ENCODE data around the gene SLX4IP. TPM values are rescaled to one million over a fixed set of nuclear protein-coding genes. Genes with fewer than 3 reads are reported as not detected.

The SLX4IP gene
- total RNA-seq, 2 donors from 2014 or later: 4.7 to 5.8 TPM

DNA sequence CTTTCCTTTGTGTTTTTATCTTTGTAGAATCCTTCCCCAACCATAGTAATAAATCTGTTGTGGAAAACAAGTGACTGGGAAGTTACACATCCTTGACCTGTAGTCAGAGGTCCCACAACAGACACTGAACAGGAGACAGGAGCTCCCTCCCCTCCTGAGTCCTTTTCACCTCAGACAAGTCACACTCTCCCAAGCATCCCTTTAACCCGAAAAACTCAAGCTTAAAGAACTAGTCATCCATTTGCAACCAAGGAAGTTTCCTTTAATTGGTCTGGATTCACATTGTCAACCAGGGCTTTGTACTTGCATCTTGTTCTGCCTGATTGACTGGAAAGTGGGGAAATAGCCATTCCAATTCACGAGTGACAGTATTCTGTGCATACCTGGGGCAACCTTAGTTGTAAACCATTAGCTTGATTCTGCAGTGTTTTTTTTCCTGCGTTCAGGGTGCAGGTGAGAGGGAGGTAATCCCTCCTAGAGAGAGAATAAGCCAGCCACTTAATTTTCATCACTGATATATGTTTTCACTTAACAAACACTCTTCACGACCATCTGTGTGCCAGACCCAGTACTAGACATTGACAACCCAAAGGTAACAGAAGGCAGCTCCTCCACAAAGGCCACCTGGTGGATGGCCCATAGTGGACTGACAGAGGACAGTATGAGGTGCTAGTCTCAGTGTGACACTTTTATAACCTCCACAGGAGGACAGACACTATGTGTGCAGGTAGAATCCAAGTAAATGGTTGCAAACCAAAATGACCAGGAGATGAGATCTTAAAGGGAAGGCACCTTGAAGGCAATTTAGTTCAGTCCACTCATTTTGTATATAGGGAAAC lies 112.4 kb downstream of the SLX4IP start:
- peaks cover 14 to 34% of the 10 kb centered on the region in 2 donors for H3K4me1 ChIP-seq (ENCODE audit: control insufficient read depth in 1 of 2, low read depth in 2 of 2)
- TF ChIP-seq, protein P1, sequence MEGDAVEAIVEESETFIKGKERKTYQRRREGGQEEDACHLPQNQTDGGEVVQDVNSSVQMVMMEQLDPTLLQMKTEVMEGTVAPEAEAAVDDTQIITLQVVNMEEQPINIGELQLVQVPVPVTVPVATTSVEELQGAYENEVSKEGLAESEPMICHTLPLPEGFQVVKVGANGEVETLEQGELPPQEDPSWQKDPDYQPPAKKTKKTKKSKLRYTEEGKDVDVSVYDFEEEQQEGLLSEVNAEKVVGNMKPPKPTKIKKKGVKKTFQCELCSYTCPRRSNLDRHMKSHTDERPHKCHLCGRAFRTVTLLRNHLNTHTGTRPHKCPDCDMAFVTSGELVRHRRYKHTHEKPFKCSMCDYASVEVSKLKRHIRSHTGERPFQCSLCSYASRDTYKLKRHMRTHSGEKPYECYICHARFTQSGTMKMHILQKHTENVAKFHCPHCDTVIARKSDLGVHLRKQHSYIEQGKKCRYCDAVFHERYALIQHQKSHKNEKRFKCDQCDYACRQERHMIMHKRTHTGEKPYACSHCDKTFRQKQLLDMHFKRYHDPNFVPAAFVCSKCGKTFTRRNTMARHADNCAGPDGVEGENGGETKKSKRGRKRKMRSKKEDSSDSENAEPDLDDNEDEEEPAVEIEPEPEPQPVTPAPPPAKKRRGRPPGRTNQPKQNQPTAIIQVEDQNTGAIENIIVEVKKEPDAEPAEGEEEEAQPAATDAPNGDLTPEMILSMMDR (IDR thresholded peaks at IDR 0.05): no peak
- no peaks in the 10 kb centered on the region for H3K9me3 ChIP-seq
- ATAC-seq (ENCODE audit: insufficient number of reproducible peaks, low FRiP score, low read depth) (no peak), DNase-seq (ENCODE audit: low spot score) (no peak)
- H3K4me3 ChIP-seq: no peak overlapping the region
- no peaks in the 10 kb centered on the region for H3K27me3 ChIP-seq (replicated peaks; ENCODE audit: insufficient read depth)
- H3K27ac ChIP-seq: no peak overlapping the region
- H3K36me3 ChIP-seq: no peaks in the 10 kb centered on the region

DNA sequence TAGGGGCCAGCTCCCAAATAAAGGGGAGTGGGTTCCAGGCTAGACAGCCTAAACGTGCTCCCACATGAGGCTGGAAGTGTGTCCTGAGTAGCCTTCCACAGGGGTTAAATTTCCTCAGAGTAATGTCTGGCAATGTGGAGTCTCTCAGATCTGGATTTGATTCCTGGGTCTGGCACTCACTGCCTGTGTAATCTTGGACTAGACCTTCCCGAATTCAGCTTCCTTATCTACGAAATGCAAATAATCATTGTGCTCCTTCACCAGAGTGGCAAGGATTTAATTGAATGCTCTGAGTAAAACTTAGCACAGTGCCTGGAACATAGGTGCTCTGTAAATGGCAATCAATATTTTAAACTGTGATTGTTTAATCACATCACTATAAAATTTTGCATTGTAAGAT lies 114.4 kb downstream of the SLX4IP start:
- no peak overlapping the region for H3K27ac ChIP-seq
- no peak for ATAC-seq (ENCODE audit: insufficient number of reproducible peaks, low FRiP score, low read depth)
- H3K36me3 ChIP-seq: no peaks in the 10 kb centered on the region
- DNase-seq (ENCODE audit: low spot score): no peak
- peaks cover 14 to 52% of the 10 kb centered on the region in 2 donors for H3K4me1 ChIP-seq (ENCODE audit: control insufficient read depth in 1 of 2, low read depth in 2 of 2)
- no peak overlapping the region for H3K4me3 ChIP-seq
- no peaks in the 10 kb centered on the region for H3K27me3 ChIP-seq (replicated peaks; ENCODE audit: insufficient read depth)
- TF ChIP-seq, protein P1 (IDR thresholded peaks at IDR 0.05): no peak
- H3K9me3 ChIP-seq: no peaks in the 10 kb centered on the region

DNA sequence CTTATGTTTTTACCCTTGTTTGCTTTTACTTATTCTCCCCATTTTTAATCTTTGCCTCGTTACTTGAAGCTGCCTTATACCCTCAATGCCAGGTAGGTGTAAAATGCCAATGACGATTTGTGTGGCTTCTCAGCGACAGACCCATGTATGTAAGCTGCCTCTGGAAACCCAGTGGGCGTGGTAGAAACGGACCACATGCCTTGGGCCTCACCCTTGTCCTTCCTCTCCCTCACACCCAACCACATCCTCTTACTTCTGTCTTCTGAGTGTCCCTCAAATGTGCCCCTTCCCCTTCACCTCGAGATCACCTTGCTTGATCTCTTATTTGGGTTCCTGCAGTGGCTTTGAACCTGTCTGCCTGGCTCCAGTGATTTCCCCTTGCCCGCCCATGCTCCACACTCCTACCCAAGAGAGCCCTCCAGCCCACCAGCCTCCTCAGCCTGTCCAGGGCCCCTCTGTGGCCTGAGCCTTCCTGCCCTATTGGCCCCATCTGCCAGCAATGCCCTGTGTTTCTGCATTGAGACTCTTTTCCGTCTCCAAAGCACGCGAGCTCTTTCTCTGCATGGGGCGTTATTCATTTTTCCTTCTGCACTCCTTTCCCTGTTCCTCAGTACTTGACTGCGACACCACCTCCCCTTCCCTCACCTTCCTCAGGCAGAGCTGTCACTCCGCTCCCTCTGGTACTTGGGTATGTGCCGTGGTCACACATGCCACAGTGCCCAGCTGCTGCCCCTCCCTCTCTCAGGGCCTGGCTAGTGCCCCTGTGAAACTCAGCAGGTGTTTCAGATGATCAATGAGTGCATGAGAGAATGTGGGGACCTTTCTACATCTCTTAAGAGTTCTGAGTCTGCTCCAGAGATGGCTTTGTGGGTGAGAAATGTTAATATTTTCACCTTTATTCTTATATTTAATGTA lies 115.4 kb downstream of the SLX4IP start:
- H3K9me3 ChIP-seq: no peaks in the 10 kb centered on the region
- TF ChIP-seq, protein P1 (IDR thresholded peaks at IDR 0.05): no peak
- H3K4me1 ChIP-seq (ENCODE audit: control insufficient read depth in 1 of 2, low read depth in 2 of 2): peaks cover 14 to 60% of the 10 kb centered on the region in 2 donors
- H3K4me3 ChIP-seq: no peak overlapping the region
- ATAC-seq (ENCODE audit: insufficient number of reproducible peaks, low FRiP score, low read depth): no peak
- DNase-seq (ENCODE audit: low spot score): no peak
- H3K27ac ChIP-seq: peak overlapping the region; percentile 8 to 10
- no peaks in the 10 kb centered on the region for H3K36me3 ChIP-seq
- H3K27me3 ChIP-seq (replicated peaks; ENCODE audit: insufficient read depth): no peaks in the 10 kb centered on the region

DNA sequence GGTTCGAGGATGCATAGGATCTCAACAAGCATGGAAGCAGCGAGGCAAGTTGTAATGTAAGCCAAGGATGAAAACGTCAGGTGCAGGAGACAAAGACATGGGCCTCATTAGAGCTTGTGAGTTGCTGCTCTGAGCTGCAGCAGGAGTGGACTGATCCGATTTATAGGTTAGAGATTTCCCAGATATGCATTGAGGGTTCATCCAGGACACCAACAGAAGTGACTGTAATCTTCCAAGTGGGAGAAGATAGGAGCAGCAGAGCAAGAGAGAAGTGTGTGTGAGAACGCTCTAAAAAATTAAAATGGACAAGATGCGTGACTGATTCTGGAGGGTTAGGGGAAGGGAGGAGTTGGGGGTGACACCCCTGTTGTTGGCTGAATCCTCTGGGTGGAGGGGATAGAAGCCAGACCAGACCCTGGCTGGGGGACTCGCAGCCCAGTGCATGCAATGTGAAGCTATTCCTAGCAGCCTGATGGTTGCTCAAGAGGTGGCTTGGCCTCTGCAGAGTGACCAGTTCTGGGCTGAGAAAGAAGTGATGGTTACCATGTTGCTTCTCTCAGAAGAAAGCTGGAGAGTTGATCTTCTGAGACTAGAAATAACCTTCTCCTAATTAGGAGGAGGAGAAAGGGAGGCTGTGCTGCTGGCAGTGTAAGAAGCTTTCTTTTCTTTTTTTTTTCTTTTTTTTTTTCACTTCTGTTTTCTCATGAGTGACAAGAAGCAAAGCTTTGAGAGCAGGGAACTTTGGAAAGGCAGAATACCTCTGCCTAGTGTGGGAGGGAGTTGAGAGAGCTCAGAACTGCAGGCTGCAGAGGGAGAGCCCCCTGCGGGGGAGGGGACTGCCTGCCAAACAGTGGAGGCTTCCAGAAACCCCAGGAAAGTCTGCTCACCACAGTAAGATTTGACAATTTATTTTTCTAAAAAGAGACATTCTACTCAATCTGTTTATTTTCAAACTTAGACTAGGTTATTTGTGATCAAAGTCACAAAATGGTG lies 116.9 kb downstream of the SLX4IP start:
- ATAC-seq (ENCODE audit: insufficient number of reproducible peaks, low FRiP score, low read depth) (no peak), DNase-seq (ENCODE audit: low spot score) (no peak)
- H3K27me3 ChIP-seq (replicated peaks; ENCODE audit: insufficient read depth): no peaks in the 10 kb centered on the region
- peak overlapping the region; percentile 8 to 54 for H3K27ac ChIP-seq
- H3K36me3 ChIP-seq: no peaks in the 10 kb centered on the region
- H3K4me3 ChIP-seq: no peak overlapping the region
- TF ChIP-seq, protein P1 (IDR thresholded peaks at IDR 0.05): no peak
- H3K4me1 ChIP-seq (ENCODE audit: control insufficient read depth in 1 of 2, low read depth in 2 of 2): peaks cover 19 to 76% of the 10 kb centered on the region in 2 donors
- no peaks in the 10 kb centered on the region for H3K9me3 ChIP-seq
